ENCODE data around the gene PIN1. TPM values are rescaled to one million over a fixed set of nuclear protein-coding genes. Genes with fewer than 3 reads are reported as not detected.

PIN1 gene
- total RNA-seq, 4 donors from 2014 or later, result 137 to 160 (median 153) TPM

DNA sequence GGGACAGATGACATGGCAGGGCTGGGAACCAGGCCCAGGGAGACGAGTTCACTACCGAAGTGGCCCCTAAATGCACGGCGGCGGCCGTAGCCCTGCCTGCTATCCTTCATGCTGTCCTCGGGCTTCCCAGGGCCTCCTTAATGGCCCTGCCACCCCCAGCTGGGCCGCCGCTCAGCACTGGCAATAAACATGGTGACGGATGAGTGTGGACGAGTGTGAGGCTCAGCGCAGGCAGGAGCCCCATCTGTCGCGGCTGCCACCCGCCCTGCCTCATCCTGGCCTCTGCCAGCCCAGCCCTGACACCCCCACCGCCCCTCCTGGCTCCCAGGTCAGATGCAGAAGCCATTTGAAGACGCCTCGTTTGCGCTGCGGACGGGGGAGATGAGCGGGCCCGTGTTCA lies 13.6 kb downstream of the PIN1 start:
- ATAC-seq, result no peak
- 75 to 87% methylated on average over 3 to 4 of the region's 23 CpGs for WGBS, 2 donors (ENCODE audit: low coverage in 1 of 2)
- no peaks in the 10 kb centered on the region for H3K27me3 ChIP-seq
- H3K4me3 ChIP-seq, result no peak overlapping the region
- peaks cover 0 to 82% of the 10 kb centered on the region in 2 donors for H3K36me3 ChIP-seq
- H3K27ac ChIP-seq, result no peak overlapping the region
- TF ChIP-seq POLR2AphosphoS5 (IDR thresholded peaks at IDR 0.05) (no peak), POLR2A (IDR thresholded peaks at IDR 0.05) (no peak), EP300 (IDR thresholded peaks at IDR 0.05) (no peak)
- TF ChIP-seq, protein P1, sequence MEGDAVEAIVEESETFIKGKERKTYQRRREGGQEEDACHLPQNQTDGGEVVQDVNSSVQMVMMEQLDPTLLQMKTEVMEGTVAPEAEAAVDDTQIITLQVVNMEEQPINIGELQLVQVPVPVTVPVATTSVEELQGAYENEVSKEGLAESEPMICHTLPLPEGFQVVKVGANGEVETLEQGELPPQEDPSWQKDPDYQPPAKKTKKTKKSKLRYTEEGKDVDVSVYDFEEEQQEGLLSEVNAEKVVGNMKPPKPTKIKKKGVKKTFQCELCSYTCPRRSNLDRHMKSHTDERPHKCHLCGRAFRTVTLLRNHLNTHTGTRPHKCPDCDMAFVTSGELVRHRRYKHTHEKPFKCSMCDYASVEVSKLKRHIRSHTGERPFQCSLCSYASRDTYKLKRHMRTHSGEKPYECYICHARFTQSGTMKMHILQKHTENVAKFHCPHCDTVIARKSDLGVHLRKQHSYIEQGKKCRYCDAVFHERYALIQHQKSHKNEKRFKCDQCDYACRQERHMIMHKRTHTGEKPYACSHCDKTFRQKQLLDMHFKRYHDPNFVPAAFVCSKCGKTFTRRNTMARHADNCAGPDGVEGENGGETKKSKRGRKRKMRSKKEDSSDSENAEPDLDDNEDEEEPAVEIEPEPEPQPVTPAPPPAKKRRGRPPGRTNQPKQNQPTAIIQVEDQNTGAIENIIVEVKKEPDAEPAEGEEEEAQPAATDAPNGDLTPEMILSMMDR (IDR thresholded peaks at IDR 0.05), result no peak
- peaks cover 0 to 5% (median 0%) of the 10 kb centered on the region in 3 donors for H3K9me3 ChIP-seq
- H3K4me1 ChIP-seq, result peaks cover 0 to 18% (median 0%) of the 10 kb centered on the region in 3 donors

DNA sequence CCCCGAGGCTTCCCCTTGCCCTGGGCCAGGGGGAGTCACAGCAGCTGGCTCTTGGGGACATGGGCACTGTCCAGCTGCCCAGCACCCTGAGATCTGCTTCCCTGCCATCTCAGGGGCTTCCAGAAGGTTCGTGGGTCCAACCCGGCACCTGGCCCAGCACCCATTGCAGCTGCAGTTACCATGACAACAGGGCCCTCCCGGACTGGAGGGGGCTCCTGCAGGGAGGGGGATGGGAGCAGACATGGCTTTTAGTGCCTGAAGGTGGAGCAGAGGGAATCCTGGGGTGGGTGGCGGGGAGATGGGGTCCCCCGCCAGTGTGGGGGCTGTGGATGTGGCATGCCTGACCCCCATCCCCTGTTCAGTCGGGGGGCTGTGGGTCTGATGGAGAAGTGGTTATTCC lies 14.7 kb downstream of the PIN1 start:
- TF ChIP-seq POLR2A (IDR thresholded peaks at IDR 0.05) (no peak), EP300 (IDR thresholded peaks at IDR 0.05) (no peak)
- Histone ChIP-seq H3K4me3 (no peak overlapping the region), H3K36me3 (peaks cover 0 to 80% of the 10 kb centered on the region in 2 donors), H3K27me3 (no peaks in the 10 kb centered on the region), H3K27ac (no peak overlapping the region), H3K4me1 (peaks cover 0 to 18% (median 0%) of the 10 kb centered on the region in 3 donors), H3K9me3 (no peaks in the 10 kb centered on the region)
- WGBS, 2 donors (ENCODE audit: low coverage in 1 of 2), result 40% methylated on average over 1 of the region's 7 CpGs; no CpG with 5 or more reads in 1 of the 2 donors
- no peak for ATAC-seq

DNA sequence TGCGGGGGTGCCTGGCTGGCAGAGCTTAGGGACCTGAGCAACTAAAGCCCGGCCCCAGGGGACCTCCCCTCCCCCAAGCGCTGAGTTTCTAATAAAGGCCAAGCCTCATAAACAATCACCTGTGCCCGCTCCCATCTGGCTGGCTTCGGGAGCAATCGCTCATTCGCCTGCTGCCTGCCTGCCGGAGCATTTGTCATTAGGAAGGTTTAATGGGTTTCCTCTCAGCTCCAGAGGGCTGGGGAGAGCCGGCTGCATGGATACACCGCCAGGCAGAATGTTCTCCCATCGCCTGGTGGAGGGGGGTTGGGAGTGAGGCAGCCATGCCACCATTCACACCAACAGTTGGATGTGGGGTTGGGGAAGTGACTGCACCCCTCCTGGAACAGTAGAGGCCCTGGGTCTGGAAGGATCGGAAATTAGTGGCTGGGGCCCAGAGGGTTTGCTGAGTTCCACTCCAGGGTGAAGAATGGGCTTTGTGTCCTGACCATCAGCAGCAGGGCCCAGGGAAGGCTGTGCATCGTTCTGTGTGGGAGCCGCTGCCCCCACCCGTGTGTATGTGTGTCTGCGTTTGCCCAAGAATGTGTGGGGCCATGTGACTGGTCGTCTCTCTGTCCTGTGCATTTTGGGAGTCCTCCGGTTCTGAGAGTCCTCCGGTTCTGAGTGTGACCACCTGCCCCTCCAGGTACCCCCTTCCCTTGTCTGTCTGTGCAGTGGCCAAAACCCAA lies 15.3 kb downstream of the PIN1 start:
- Histone ChIP-seq H3K27ac (no peak overlapping the region), H3K36me3 (peaks cover 0 to 74% of the 10 kb centered on the region in 2 donors), H3K27me3 (no peaks in the 10 kb centered on the region), H3K4me1 (peaks cover 0 to 18% (median 0%) of the 10 kb centered on the region in 3 donors), H3K4me3 (no peak overlapping the region), H3K9me3 (no peaks in the 10 kb centered on the region)
- ATAC-seq, result no peak
- TF ChIP-seq POLR2A (IDR thresholded peaks at IDR 0.05), result no peak
- no peak for TF ChIP-seq POLR2AphosphoS5 (IDR thresholded peaks at IDR 0.05)
- TF ChIP-seq EP300 (IDR thresholded peaks at IDR 0.05), result no peak
- TF ChIP-seq, protein P1 (IDR thresholded peaks at IDR 0.05), result no peak
- WGBS, 2 donors (ENCODE audit: low coverage in 1 of 2), result 55 to 80% methylated on average over 1 to 5 of the region's 19 CpGs

DNA sequence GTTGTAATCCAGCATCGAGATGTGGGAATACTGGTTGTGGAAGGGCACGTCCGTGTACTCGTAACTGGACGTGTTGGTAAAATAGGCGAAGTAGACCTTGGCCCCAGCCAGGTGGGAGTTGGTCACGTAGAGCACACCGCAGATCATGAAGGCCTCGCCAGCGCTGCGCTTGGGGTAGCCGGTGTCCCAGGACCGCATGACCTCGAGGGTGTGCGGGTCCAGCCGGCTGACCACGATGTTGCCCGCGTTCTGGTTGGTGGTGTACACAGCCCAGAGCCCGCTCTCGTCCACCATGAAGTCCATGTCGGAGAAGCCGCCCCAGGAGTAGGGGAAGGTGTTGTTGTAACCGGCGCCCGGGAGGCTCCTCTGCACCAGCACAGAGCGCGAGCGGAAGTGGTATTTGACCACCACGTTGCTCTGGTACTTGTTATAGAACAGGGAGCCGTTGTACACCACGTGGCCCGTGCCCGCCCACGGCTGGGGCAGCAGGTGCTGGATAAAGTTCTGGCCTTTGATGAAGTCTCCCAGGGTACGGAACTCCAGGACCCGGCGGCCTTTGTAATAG lies 19.2 kb downstream of the PIN1 start:
- Histone ChIP-seq H3K36me3 (peaks cover 0 to 46% of the 10 kb centered on the region in 2 donors), H3K27me3 (no peaks in the 10 kb centered on the region), H3K9me3 (no peaks in the 10 kb centered on the region), H3K27ac (no peak overlapping the region), H3K4me1 (peaks cover 0 to 5% (median 0%) of the 10 kb centered on the region in 3 donors), H3K4me3 (no peak overlapping the region)
- TF ChIP-seq, protein P1 (IDR thresholded peaks at IDR 0.05), result no peak
- no peak for TF ChIP-seq EP300 (IDR thresholded peaks at IDR 0.05)
- TF ChIP-seq POLR2A (IDR thresholded peaks at IDR 0.05), result no peak
- TF ChIP-seq POLR2AphosphoS5 (IDR thresholded peaks at IDR 0.05), result no peak
- 97 to 98% methylated on average over 5 to 8 of the region's 38 CpGs for WGBS, 2 donors (ENCODE audit: low coverage in 1 of 2)
- no peak for ATAC-seq

DNA sequence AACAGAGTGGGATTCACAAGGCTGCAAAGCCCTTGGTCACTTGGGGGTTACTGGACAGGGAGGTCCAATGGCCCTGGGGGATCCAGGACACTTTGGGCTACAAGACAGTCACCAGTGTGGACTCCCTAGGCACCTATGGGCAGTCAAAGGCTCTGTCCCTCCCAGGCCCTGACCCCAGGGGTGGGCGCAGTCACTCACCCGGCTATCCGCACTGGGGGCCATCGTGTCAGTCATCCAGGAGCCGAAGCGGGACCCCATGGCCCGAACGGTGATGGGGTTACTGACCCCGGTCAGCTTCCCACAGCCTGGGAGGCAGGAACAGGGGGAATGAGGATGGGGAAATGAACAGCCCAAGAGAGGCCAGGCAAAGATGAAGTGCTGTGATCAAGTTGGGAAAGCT lies 21.5 kb downstream of the PIN1 start:
- Histone ChIP-seq H3K4me3 (no peak overlapping the region), H3K4me1 (no peaks in the 10 kb centered on the region), H3K36me3 (peaks cover 0 to 25% of the 10 kb centered on the region in 2 donors), H3K27ac (no peak overlapping the region), H3K9me3 (no peaks in the 10 kb centered on the region), H3K27me3 (no peaks in the 10 kb centered on the region)
- ATAC-seq, result no peak
- no peak for TF ChIP-seq POLR2A (IDR thresholded peaks at IDR 0.05)
- no peak for TF ChIP-seq POLR2AphosphoS5 (IDR thresholded peaks at IDR 0.05)
- TF ChIP-seq, protein P1 (IDR thresholded peaks at IDR 0.05), result no peak
- no peak for TF ChIP-seq EP300 (IDR thresholded peaks at IDR 0.05)
- WGBS, 2 donors (ENCODE audit: low coverage in 1 of 2), result no CpG with 5 or more reads among the region's 9 CpGs

Measured in gastroesophageal sphincter (tissue), 4 donors.